Calu3 (cell line): ENCODE measurements around the gene MRPL37. TPM values are rescaled to one million over a fixed set of nuclear protein-coding genes. Genes with fewer than 3 reads are reported as not detected.

Experiments used
- BruUV-seq: library from RNA; stranded (reverse); fragments of 400-500 nt; replicated peaks from 2 replicates; lab custom pipeline; 2021; lab: Mats Ljungman, UMichigan
- CTCF ChIA-PET: fragments of 300-600 bp; sonication (Branson Sonifier 250); formaldehyde crosslinking; loops from one replicate; lab custom pipeline; 2022; ENCODE audit warnings: antibody characterized with exemption; lab: Charles Lee
- DNase-seq: peaks from one replicate; pipeline ENCODE4 v3.0.0; 2022
- H3K27ac Mint-ChIP-seq: one replicate; pipeline ENCODE4 v1.8.0; 2022; ENCODE audit warnings: mixed read lengths; ENCODE audit not compliant: unreplicated experiment
- H3K27me3 Mint-ChIP-seq: one replicate; pipeline ENCODE4 v1.8.0; 2022; ENCODE audit warnings: mixed read lengths; ENCODE audit not compliant: unreplicated experiment
- H3K36me3 Mint-ChIP-seq: one replicate; pipeline ENCODE4 v1.8.0; 2022; ENCODE audit warnings: mild to moderate bottlenecking, moderate library complexity, mixed read lengths; ENCODE audit not compliant: insufficient read depth, unreplicated experiment
- H3K4me1 Mint-ChIP-seq: one replicate; pipeline ENCODE4 v1.8.0; 2022; ENCODE audit warnings: mild to moderate bottlenecking, low read depth, mixed read lengths; ENCODE audit not compliant: unreplicated experiment
- H3K4me3 Mint-ChIP-seq: one replicate; pipeline ENCODE4 v1.8.0; 2022; ENCODE audit warnings: mild to moderate bottlenecking, low read depth, moderate library complexity, mixed read lengths; ENCODE audit not compliant: unreplicated experiment
- H3K9me3 Mint-ChIP-seq: one replicate; pipeline ENCODE4 v1.8.0; 2022; ENCODE audit warnings: low read depth, mixed read lengths; ENCODE audit not compliant: unreplicated experiment
- CTCF ChIP-seq: fragments of 200-600 bp; IDR thresholded peaks from one replicate; pipeline ENCODE4 v1.8.0; 2022; ENCODE audit warnings: antibody characterized with exemption; ENCODE audit not compliant: unreplicated experiment
- intact Hi-C: fragments of 100-400 bp; cut with micrococcal nuclease; formaldehyde crosslinking; loops from one replicate; pipeline ENCODE4 v1.10.0; 2022; ENCODE audit not compliant: unreplicated experiment
- total RNA-seq: library from RNA; stranded (reverse); gene quantifications from 2 replicates; pipeline ENCODE4 v1.2.3, GENCODE V29; 2022

Gene MRPL37
- total RNA-seq, 1 experiment from 2014 or later: 105 TPM

DNA sequence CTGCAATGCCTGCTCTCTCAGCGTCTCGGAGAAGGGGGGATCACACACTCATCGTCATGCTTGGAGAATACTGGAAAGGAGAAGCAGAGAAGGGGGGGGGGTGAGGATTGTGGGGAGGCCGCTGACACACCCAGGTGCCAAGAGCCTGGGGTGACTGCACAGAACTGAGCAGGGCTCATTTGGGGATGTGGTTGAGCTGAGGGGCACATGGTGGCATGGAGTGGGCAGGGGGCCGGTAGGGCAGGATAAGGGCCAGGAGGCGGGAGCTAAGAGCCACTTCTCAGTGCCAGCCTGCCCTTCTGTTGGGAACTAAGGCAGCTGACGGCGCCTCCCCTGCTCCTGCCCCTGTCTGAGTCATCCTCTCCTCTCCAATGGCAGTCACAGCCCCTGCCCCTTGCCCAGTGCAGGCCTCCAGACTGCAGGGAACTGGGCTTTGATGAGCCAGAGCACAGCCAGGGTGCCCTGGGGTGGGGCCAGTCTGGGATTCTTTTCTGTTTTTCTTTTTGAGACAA is 27.2 kb downstream of the MRPL37 start:
- DNase-seq: peak; percentile 42
- Mint-ChIP-seq H3K9me3 (no peaks in the 10 kb centered on the region), H3K4me3 (no peak overlapping the region), H3K4me1 (no peaks in the 10 kb centered on the region), H3K27ac (no peak overlapping the region), H3K36me3 (peaks cover 5% of the 10 kb centered on the region), H3K27me3 (no peaks in the 10 kb centered on the region)
- no TSS peak for BruUV-seq
- TF ChIP-seq CTCF: no peak
- intact Hi-C loops: no loop called here
- CTCF ChIA-PET: interaction anchor here (0.6 to 0.7 kb wide), 2 partner anchors 153 to 222 kb away, joined by 4 read pairs; no protein-coding TSS in a partner anchor

GRCh38 chr1:54227891-54228310 is 27.9 kb downstream of the MRPL37 start:
- TF ChIP-seq CTCF: no peak
- Mint-ChIP-seq H3K9me3 (no peaks in the 10 kb centered on the region), H3K27ac (no peak overlapping the region), H3K4me3 (no peak overlapping the region), H3K4me1 (no peaks in the 10 kb centered on the region), H3K36me3 (peaks cover 5% of the 10 kb centered on the region), H3K27me3 (no peaks in the 10 kb centered on the region)
- no TSS peak for BruUV-seq
- no peak for DNase-seq
- CTCF ChIA-PET: no interaction called here
- intact Hi-C loops: no loop called here

DNA sequence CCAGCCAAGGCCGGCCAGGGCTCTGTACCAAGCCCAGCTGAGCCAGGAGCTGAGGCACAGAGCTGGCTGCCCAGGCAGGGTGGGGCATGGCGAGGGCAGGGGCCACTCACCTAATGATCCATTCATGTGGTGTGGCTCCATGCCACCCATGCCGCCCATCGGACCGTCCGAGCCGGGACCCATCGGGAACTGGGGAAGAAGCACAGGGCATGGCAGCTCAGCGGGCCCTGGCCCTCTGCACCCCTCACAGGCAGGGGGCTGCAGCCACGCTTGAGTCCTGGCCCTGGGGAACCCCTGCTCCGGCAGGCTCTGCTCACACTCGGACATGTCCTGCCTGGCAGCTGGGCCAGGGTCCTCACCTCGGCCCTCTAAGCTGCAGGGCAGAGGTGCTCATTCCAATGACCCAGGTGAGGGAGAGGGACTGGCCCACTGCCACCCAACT is 28.7 kb downstream of the MRPL37 start:
- Mint-ChIP-seq H3K4me1 (no peaks in the 10 kb centered on the region), H3K9me3 (no peaks in the 10 kb centered on the region), H3K27me3 (no peaks in the 10 kb centered on the region), H3K36me3 (peaks cover 5% of the 10 kb centered on the region), H3K4me3 (no peak overlapping the region), H3K27ac (no peak overlapping the region)
- no TSS peak for BruUV-seq
- DNase-seq: no peak
- CTCF ChIA-PET: interaction anchor here (0.9 kb wide), 1 partner anchor 179 kb away, joined by 7 read pairs; no protein-coding TSS in a partner anchor
- TF ChIP-seq CTCF: no peak
- intact Hi-C loops: no loop called here

DNA sequence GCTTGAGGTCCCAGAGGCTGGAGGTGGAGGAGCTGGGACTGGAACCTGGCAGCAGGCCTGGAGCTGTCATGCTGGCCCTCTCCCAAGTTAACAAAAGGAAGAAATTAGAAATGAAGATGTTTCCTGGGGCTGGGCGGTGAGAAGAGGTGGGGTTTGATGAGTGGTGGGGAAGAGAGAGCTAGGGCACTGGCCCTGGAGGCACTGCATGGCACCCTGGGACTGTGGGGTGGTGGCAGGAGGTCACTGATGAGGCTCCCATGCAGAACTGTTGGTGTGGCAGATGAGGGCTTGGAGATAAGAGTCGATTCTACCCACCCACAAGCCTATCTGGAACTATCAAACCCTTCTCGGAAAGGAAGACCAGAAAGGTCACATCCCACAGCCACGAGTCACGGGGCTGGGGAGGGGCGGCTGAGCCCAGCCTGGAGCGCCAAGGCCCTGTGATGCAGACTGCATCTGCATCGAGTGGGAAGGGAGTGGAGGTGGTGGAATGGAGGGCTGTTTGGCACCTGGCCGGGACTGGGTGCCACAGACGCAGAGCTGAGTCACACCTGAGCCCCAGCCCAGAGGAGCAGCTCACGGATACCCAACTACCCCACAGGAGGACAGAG is 29.4 kb downstream of the MRPL37 start:
- no peaks in the 10 kb centered on the region for H3K9me3 Mint-ChIP-seq
- peak; percentile 30 for DNase-seq
- intact Hi-C loops: no loop called here
- no peaks in the 10 kb centered on the region for H3K4me1 Mint-ChIP-seq
- H3K36me3 Mint-ChIP-seq: peaks cover 5% of the 10 kb centered on the region
- CTCF ChIA-PET: interaction anchor here (0.9 kb wide), 1 partner anchor 178 kb away, joined by 7 read pairs; no protein-coding TSS in a partner anchor
- H3K27ac Mint-ChIP-seq: no peak overlapping the region
- BruUV-seq: no TSS peak
- no peak for TF ChIP-seq CTCF
- no peak overlapping the region for H3K4me3 Mint-ChIP-seq
- no peaks in the 10 kb centered on the region for H3K27me3 Mint-ChIP-seq
